NCI-H146 treated with DMSO at 0.1 percent for 48 hours (cell line): ENCODE results near the gene ODAD2.

Experiments
- DNase-seq: peaks from one replicate; lab custom pipeline; 2025; ENCODE audit not compliant: unreplicated experiment; lab: John Stamatoyannopoulos, UW

ODAD2 gene

DNA sequence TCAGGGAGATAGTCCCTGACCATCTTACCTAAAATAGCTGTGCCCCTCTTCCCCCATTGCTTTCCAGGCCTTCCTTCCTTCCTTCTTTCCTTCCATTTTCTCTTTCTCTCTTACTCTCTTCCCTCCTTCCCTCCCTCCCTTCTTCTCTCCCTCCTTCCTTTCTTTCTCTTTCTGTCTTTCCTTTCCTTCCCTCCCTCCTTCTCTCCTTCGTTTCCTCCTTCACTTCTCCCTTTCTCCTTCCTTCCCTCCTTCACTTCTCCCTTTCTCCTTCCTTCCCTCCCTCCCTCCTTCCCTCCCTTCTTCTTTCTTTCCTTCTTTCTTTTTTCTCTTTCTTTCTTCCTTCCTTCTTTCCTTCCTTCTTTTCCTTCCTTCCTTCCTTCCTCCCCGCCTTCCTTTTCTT is 228.7 kb downstream of the ODAD2 start:
- no peak for DNase-seq
